Uterus (tissue), 2 donors: ENCODE measurements around the gene DET1.

Source experiments
- CTCF ChIP-seq, 4 experiments: fragments of 200-600 bp in 2 of 4; fragments of 450-650 bp in 2 of 4; sonication (generic) in 2 of 4; IDR thresholded peaks; one replicate each; pipeline ENCODE4 v1.5.1; 2016 to 2019; ENCODE audit warnings: antibody characterized with exemption in 4 of 4, mild to moderate bottlenecking in 2 of 4, moderate library complexity in 1 of 4
- POLR2A ChIP-seq, 2 donors: fragments of 450-650 bp; IDR thresholded peaks; one replicate each; pipeline ENCODE4 v1.6.1; 2016; ENCODE audit warnings: antibody characterized with exemption in 2 of 2, mild to moderate bottlenecking in 1 of 2, moderate library complexity in 1 of 2

- TF ChIP-seq CTCF (IDR thresholded peaks at IDR 0.05) (no peak), POLR2A (IDR thresholded peaks at IDR 0.05) (no peak)
Measured at GRCh38 chr15:88463870-88464532, 82.5 kb downstream of the DET1 start.
